GM18907 (cell line): ENCODE results near the gene RASGRF1.
"Not testable (repeated sequence)": the region's sequence is repeated elsewhere in the genome, so short reads cannot be mapped to it uniquely, and the experiment has no call there.

Experiments
- ATAC-seq: cut with Tn5 transposase; IDR thresholded peaks from one replicate; pipeline ENCODE4 v1.9.1; 2021; ENCODE audit warnings: mild to moderate bottlenecking, moderate library complexity; ENCODE audit not compliant: unreplicated experiment

The RASGRF1 gene

GRCh38 chr15:79016527-79017170 is 73.9 kb downstream of the RASGRF1 start:
- ATAC-seq: no peak

- peak; percentile 49 for ATAC-seq
Observed at GRCh38 chr15:79015416-79015815, 75.2 kb downstream of the RASGRF1 start.

- no peak for ATAC-seq
Observed at GRCh38 chr15:79010278-79010677, 80.3 kb downstream of the RASGRF1 start.

GRCh38 chr15:79009379-79009778 is 81.2 kb downstream of the RASGRF1 start:
- no peak for ATAC-seq

GRCh38 chr15:79008659-79009058 is 81.9 kb downstream of the RASGRF1 start:
- no peak for ATAC-seq

GRCh38 chr15:79007066-79007465 is 83.5 kb downstream of the RASGRF1 start:
- ATAC-seq: no peak

- no peak for ATAC-seq
Observed at GRCh38 chr15:79006071-79006470, 84.5 kb downstream of the RASGRF1 start.

- peak; percentile 83 for ATAC-seq
Observed at GRCh38 chr15:79004336-79004735, 86.2 kb downstream of the RASGRF1 start.

GRCh38 chr15:79003896-79004295 is 86.7 kb downstream of the RASGRF1 start:
- ATAC-seq: no peak

- no peak for ATAC-seq
Observed at GRCh38 chr15:79003301-79003700, 87.3 kb downstream of the RASGRF1 start.

GRCh38 chr15:79002581-79002980 is 88.0 kb downstream of the RASGRF1 start:
- ATAC-seq: no peak

- ATAC-seq: no peak
Observed at GRCh38 chr15:78999636-79000035, 90.9 kb downstream of the RASGRF1 start.

GRCh38 chr15:78998526-78998925 is 92.1 kb downstream of the RASGRF1 start:
- ATAC-seq: no peak

- ATAC-seq: no peak
Observed at GRCh38 chr15:78997981-78998499, 92.5 kb downstream of the RASGRF1 start.

GRCh38 chr15:78996894-78997275 is 93.7 kb downstream of the RASGRF1 start:
- ATAC-seq: no peak

GRCh38 chr15:78995921-78996893 is 94.4 kb downstream of the RASGRF1 start:
- ATAC-seq: no peak

- not testable (repeated sequence) for ATAC-seq
Observed at GRCh38 chr15:78995161-78995560, 95.4 kb downstream of the RASGRF1 start.

GRCh38 chr15:78993931-78994530 is 96.5 kb downstream of the RASGRF1 start:
- ATAC-seq: no peak

GRCh38 chr15:78993257-78993930 is 97.2 kb downstream of the RASGRF1 start:
- no peak for ATAC-seq

GRCh38 chr15:78992416-78993256 is 97.9 kb downstream of the RASGRF1 start:
- ATAC-seq: no peak
